ENCODE results near the gene DDX17. TPM values are rescaled to one million over a fixed set of nuclear protein-coding genes. Genes with fewer than 3 reads are reported as not detected.
A peak's percentile ranks its signal among the peaks of the same experiment; 100 is the strongest.

The DDX17 gene
- total and polyA plus RNA-seq, 12 donors: 184 to 668 (median 430) TPM

- H3K27me3 ChIP-seq: no peaks in the 10 kb centered on the region
- H3K27ac ChIP-seq: no peak overlapping the region
- no peak for DNase-seq
- intact Hi-C loops (cut with DNase I): no loop called here
- no peaks in the 10 kb centered on the region for H3K9me3 ChIP-seq (replicated peaks in 1 of 3)
- peaks cover 0 to 56% of the 10 kb centered on the region in 2 donors for H3K36me3 ChIP-seq (replicated peaks in 1 of 2)
- TF ChIP-seq CTCF (IDR thresholded peaks at IDR 0.05) (no peak), POLR2A (IDR thresholded peaks at IDR 0.05) (no peak)
- peak overlapping the region in 2 of 4 donors; percentile 11 to 72 for H3K4me3 ChIP-seq
- 77 to 82% (median 80%) methylated on average over 10 of the region's 10 CpGs for WGBS, 4 donors
- peaks cover 19 to 45% of the 10 kb centered on the region in 2 donors for H3K4me1 ChIP-seq (replicated peaks in 1 of 2)
Measured at GRCh38 chr22:38501797-38502672, 4.1 kb downstream of the DDX17 start.

GRCh38 chr22:38497869-38498268 lies 8.2 kb downstream of the DDX17 start:
- Histone ChIP-seq H3K36me3 (replicated peaks in 1 of 2) (peaks cover 0 to 93% of the 10 kb centered on the region in 2 donors), H3K27ac (no peak overlapping the region), H3K4me1 (replicated peaks in 1 of 2) (peaks cover 9 to 32% of the 10 kb centered on the region in 2 donors), H3K27me3 (no peaks in the 10 kb centered on the region), H3K9me3 (replicated peaks in 1 of 3) (no peaks in the 10 kb centered on the region), H3K4me3 (no peak overlapping the region)
- 84 to 90% (median 88%) methylated on average over 3 of the region's 3 CpGs for WGBS, 4 donors
- TF ChIP-seq POLR2A (IDR thresholded peaks at IDR 0.05) (no peak), CTCF (IDR thresholded peaks at IDR 0.05) (no peak)
- DNase-seq: no peak
- intact Hi-C loops (cut with DNase I): no loop called here

GRCh38 chr22:38494939-38495338 lies 11.2 kb downstream of the DDX17 start:
- intact Hi-C loops (cut with DNase I): no loop called here
- 85 to 93% (median 89%) methylated on average over 12 of the region's 12 CpGs for WGBS, 4 donors
- Histone ChIP-seq H3K27ac (no peak overlapping the region), H3K36me3 (replicated peaks in 1 of 2) (peaks cover 0 to 99% of the 10 kb centered on the region in 2 donors), H3K27me3 (no peaks in the 10 kb centered on the region), H3K4me3 (no peak overlapping the region), H3K4me1 (replicated peaks in 1 of 2) (peaks cover 0 to 25% of the 10 kb centered on the region in 2 donors), H3K9me3 (replicated peaks in 1 of 3) (no peaks in the 10 kb centered on the region)
- no peak for TF ChIP-seq POLR2A (IDR thresholded peaks at IDR 0.05)
- no peak for TF ChIP-seq CTCF (IDR thresholded peaks at IDR 0.05)
- peak in 1 of 7 donors; percentile 49 for DNase-seq

GRCh38 chr22:38494498-38494897 lies 11.6 kb downstream of the DDX17 start:
- intact Hi-C loops (cut with DNase I): no loop called here
- peak in 1 of 7 donors; percentile 38 for DNase-seq
- H3K4me3 ChIP-seq: no peak overlapping the region
- WGBS, 4 donors: 29 to 45% (median 32%) methylated on average over 2 of the region's 2 CpGs
- H3K27me3 ChIP-seq: no peaks in the 10 kb centered on the region
- no peak overlapping the region for H3K27ac ChIP-seq
- peaks cover 0 to 25% of the 10 kb centered on the region in 2 donors for H3K4me1 ChIP-seq (replicated peaks in 1 of 2)
- H3K9me3 ChIP-seq (replicated peaks in 1 of 3): no peaks in the 10 kb centered on the region
- H3K36me3 ChIP-seq (replicated peaks in 1 of 2): peaks cover 0 to 99% of the 10 kb centered on the region in 2 donors
- TF ChIP-seq POLR2A (IDR thresholded peaks at IDR 0.05) (no peak), CTCF (IDR thresholded peaks at IDR 0.05) (no peak)

Data from adrenal gland (tissue), 12 donors.